ENCODE data around the gene DEFB115.

- TF ChIP-seq CTCF (IDR thresholded peaks at IDR 0.05) (no peak), EP300 (IDR thresholded peaks at IDR 0.05) (no peak), POLR2A (IDR thresholded peaks at IDR 0.05) (no peak)
These were observed at the start of gene DEFB115 for GRCh38 chr20:31257364-31257763.
